ENCODE measurements around the gene DEFB121.

The DEFB121 gene

GRCh38 chr20:31363295-31363694, 42.7 kb downstream of the DEFB121 start:
- DNase-seq (ENCODE audit: low spot score), result no peak

DNA sequence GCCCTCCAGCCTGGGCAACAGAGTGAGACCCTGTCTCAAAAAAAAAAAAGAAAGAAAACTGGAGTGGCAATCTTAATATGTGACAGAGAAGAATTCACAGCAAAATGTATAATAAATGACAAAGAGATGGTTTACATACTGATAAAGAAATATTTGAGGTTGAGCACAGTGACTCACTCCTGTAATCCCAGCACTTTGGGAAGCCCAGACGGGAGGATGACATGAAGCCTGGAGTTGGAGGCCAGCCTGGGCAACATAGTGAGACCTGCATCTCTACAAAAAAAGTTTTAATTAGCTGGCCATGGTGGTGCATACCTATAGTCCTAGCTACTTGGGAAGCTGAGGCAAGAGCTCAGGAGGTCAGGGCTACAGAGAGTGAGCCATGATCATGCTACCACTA, 50.0 kb downstream of the DEFB121 start:
- DNase-seq (ENCODE audit: low spot score), result no peak

Data from kidney capillary endothelial cell (primary cell).